ENCODE measurements around the gene BMI1.

GRCh38 chr10:22334414-22335172 lies 13.7 kb downstream of the BMI1 start:
- TF ChIP-seq CTCF (IDR thresholded peaks at IDR 0.05) = no peak
- TF ChIP-seq TEAD4 (CRISPR knock-in tag; IDR thresholded peaks at IDR 0.05) = peak; percentile 76; the same call in 1 of the 2 replicates
- TF ChIP-seq ATF1 (CRISPR knock-in tag; IDR thresholded peaks at IDR 0.05) = peak; percentile 89; the same call in 1 of the 2 replicates
- TF ChIP-seq HMGXB4 (CRISPR knock-in tag; IDR thresholded peaks at IDR 0.05) = peak; percentile 86
- no peak for TF ChIP-seq NFATC4 (CRISPR knock-in tag; IDR thresholded peaks at IDR 0.05)
- peak; percentile 84 for TF ChIP-seq E2F1 (CRISPR knock-in tag; IDR thresholded peaks at IDR 0.05)
- no peak for TF ChIP-seq USF2 (CRISPR knock-in tag; IDR thresholded peaks at IDR 0.05)
